Measurements from ENCODE around the gene CBFB. TPM values are rescaled to one million over a fixed set of nuclear protein-coding genes. Genes with fewer than 3 reads are reported as not detected.

The CBFB gene
- polyA plus RNA-seq, 1 donor from 2014 or later: 32.6 TPM

GRCh38 chr16:67111951-67112444, 83.0 kb downstream of the CBFB start:
- H2AFZ ChIP-seq (ENCODE audit: low read depth, low read length): no peak overlapping the region
- H3K4me3 ChIP-seq (ENCODE audit: low read length): no peak overlapping the region
- TF ChIP-seq POLR2AphosphoS5 (IDR thresholded peaks at IDR 0.05) (no peak), MXI1 (conservative IDR thresholded peaks at IDR 0.05; ENCODE audit: poor library complexity, severe bottlenecking) (no peak), CTCF (IDR thresholded peaks at IDR 0.05; ENCODE audit: poor library complexity, severe bottlenecking) (no peak), EP300 (conservative IDR thresholded peaks at IDR 0.05; ENCODE audit: poor library complexity, severe bottlenecking) (no peak), EZH2 (IDR thresholded peaks at IDR 0.05; ENCODE audit: borderline replicate concordance, insufficient read depth, low read length, poor library complexity, severe bottlenecking) (no peak), SMC3 (conservative IDR thresholded peaks at IDR 0.05; ENCODE audit: poor library complexity) (no peak), TAF1 (IDR thresholded peaks at IDR 0.05; ENCODE audit: low read depth) (no peak)
- TF ChIP-seq, protein P1, sequence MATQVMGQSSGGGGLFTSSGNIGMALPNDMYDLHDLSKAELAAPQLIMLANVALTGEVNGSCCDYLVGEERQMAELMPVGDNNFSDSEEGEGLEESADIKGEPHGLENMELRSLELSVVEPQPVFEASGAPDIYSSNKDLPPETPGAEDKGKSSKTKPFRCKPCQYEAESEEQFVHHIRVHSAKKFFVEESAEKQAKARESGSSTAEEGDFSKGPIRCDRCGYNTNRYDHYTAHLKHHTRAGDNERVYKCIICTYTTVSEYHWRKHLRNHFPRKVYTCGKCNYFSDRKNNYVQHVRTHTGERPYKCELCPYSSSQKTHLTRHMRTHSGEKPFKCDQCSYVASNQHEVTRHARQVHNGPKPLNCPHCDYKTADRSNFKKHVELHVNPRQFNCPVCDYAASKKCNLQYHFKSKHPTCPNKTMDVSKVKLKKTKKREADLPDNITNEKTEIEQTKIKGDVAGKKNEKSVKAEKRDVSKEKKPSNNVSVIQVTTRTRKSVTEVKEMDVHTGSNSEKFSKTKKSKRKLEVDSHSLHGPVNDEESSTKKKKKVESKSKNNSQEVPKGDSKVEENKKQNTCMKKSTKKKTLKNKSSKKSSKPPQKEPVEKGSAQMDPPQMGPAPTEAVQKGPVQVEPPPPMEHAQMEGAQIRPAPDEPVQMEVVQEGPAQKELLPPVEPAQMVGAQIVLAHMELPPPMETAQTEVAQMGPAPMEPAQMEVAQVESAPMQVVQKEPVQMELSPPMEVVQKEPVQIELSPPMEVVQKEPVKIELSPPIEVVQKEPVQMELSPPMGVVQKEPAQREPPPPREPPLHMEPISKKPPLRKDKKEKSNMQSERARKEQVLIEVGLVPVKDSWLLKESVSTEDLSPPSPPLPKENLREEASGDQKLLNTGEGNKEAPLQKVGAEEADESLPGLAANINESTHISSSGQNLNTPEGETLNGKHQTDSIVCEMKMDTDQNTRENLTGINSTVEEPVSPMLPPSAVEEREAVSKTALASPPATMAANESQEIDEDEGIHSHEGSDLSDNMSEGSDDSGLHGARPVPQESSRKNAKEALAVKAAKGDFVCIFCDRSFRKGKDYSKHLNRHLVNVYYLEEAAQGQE (IDR thresholded peaks at IDR 0.05; ENCODE audit: borderline replicate concordance): no peak
- H3K27me3 ChIP-seq (ENCODE audit: insufficient read depth, low read depth, low read length): no peaks in the 10 kb centered on the region
- H3K27ac ChIP-seq (ENCODE audit: low read length): no peak overlapping the region
- no peaks in the 10 kb centered on the region for H3F3A ChIP-seq (ENCODE audit: insufficient read depth, low read length, poor library complexity, severe bottlenecking)
- H3K9me2 ChIP-seq (ENCODE audit: insufficient read depth, low read length): no peaks in the 10 kb centered on the region
- H3K36me3 ChIP-seq (ENCODE audit: insufficient read depth, low read length): no peaks in the 10 kb centered on the region
- H4K20me1 ChIP-seq (ENCODE audit: insufficient read depth): no peaks in the 10 kb centered on the region
- H3K9me3 ChIP-seq (ENCODE audit: low read length): no peaks in the 10 kb centered on the region
- H3K9ac ChIP-seq (ENCODE audit: low read length): no peak overlapping the region
- no peak overlapping the region for H3K4me2 ChIP-seq (ENCODE audit: low read length)
- peaks cover 39% of the 10 kb centered on the region for H3K79me2 ChIP-seq (replicated peaks; ENCODE audit: insufficient read depth, low read length)

DNA sequence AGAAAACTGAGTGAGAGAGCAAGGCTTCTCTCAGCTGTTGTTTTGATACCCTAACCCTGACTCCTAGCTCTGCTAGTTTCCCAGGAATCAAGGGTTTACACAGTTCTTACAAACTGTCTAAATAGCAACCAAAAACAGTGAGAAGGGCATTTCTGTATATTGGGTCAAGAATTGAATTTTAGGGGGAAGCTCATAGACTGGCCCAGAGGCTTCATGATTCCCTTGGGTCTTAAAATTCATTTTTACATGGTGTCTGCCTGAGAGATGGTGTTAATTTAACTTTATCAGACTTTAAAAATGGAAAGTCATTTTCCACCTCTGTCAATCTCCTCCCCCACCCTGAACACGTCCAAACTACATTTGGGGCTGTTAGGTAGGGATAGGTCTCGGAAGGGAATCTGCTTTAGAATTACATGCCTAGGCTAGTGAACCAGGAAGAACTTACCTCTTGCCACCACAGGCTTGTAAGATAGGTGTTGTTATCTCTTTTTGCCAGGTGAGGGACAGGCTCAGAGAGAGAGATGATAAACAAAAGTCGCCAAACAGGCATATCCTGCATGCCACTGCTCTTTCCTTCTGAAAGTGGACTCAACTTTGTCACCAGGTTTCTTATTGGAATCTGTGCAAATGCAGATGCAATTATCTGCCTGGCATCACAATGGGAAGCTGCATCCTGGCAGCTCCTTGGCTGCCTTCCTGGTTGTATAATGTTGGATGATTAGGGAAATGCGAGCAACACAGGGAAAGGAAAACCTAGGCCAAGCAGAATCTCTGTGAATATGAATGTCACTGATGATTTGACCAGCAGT, 83.8 kb downstream of the CBFB start:
- Histone ChIP-seq H3K9ac (ENCODE audit: low read length) (no peak overlapping the region), H3K79me2 (replicated peaks; ENCODE audit: insufficient read depth, low read length) (peaks cover 39% of the 10 kb centered on the region), H2AFZ (ENCODE audit: low read depth, low read length) (no peak overlapping the region), H3K4me2 (ENCODE audit: low read length) (no peak overlapping the region), H4K20me1 (ENCODE audit: insufficient read depth) (no peaks in the 10 kb centered on the region), H3K36me3 (ENCODE audit: insufficient read depth, low read length) (no peaks in the 10 kb centered on the region), H3K4me3 (ENCODE audit: low read length) (no peak overlapping the region), H3K9me2 (ENCODE audit: insufficient read depth, low read length) (no peaks in the 10 kb centered on the region), H3K27ac (ENCODE audit: low read length) (no peak overlapping the region), H3K27me3 (ENCODE audit: insufficient read depth, low read depth, low read length) (no peaks in the 10 kb centered on the region), H3F3A (ENCODE audit: insufficient read depth, low read length, poor library complexity, severe bottlenecking) (no peaks in the 10 kb centered on the region), H3K9me3 (ENCODE audit: low read length) (no peaks in the 10 kb centered on the region)
- TF ChIP-seq TAF1 (IDR thresholded peaks at IDR 0.05; ENCODE audit: low read depth) (no peak), POLR2AphosphoS5 (IDR thresholded peaks at IDR 0.05) (no peak), CTCF (IDR thresholded peaks at IDR 0.05; ENCODE audit: poor library complexity, severe bottlenecking) (no peak), MXI1 (conservative IDR thresholded peaks at IDR 0.05; ENCODE audit: poor library complexity, severe bottlenecking) (no peak), SMC3 (conservative IDR thresholded peaks at IDR 0.05; ENCODE audit: poor library complexity) (no peak), EP300 (conservative IDR thresholded peaks at IDR 0.05; ENCODE audit: poor library complexity, severe bottlenecking) (no peak), EZH2 (IDR thresholded peaks at IDR 0.05; ENCODE audit: borderline replicate concordance, insufficient read depth, low read length, poor library complexity, severe bottlenecking) (no peak), RAD21 (conservative IDR thresholded peaks at IDR 0.05) (no peak)
- TF ChIP-seq, protein P1 (IDR thresholded peaks at IDR 0.05; ENCODE audit: borderline replicate concordance): no peak
